Right lobe of liver (tissue), 6 donors: ENCODE measurements around the gene RALGAPA2. TPM values are rescaled to one million over a fixed set of nuclear protein-coding genes. Genes with fewer than 3 reads are reported as not detected.

Experiments
- ATAC-seq, 4 donors: fragments of 200-7000 bp; cut with Tn5 transposase; one replicate each; pipeline ENCODE4 v1.9.1; 2020; ENCODE audit warnings: mild to moderate bottlenecking in 4 of 4, moderate library complexity in 4 of 4
- DNase-seq, 3 donors: peaks; one replicate each; pipeline ENCODE4 v3.0.0-alpha.2; 2020
- H3K27ac ChIP-seq, 3 donors: fragments of 200-600 bp; one replicate each; pipeline ENCODE4 v1.8.0; 2022
- H3K27me3 ChIP-seq, 2 donors: fragments of 200-600 bp; one replicate each; pipeline ENCODE4 v1.8.0; 2022
- H3K36me3 ChIP-seq, 4 donors: fragments of 200-600 bp; sonication (generic) in 1 of 4; one replicate each; pipeline versions ENCODE4 v1.5.1 to v1.8.0; 2017 to 2022; ENCODE audit warnings: control low read depth in 1 of 4
- H3K4me1 ChIP-seq, 4 donors: fragments of 200-600 bp; sonication (generic) in 1 of 4; one replicate each; pipeline versions ENCODE4 v1.5.1 to v1.8.0; 2017 to 2022; ENCODE audit warnings: control low read depth in 1 of 4
- H3K4me3 ChIP-seq, 3 donors: fragments of 200-600 bp; one replicate each; pipeline ENCODE4 v1.8.0; 2022
- H3K9me3 ChIP-seq, 4 donors: fragments of 200-600 bp; sonication (generic) in 1 of 4; one replicate each; pipeline versions ENCODE4 v1.5.1 to v1.8.0; 2017 to 2022; ENCODE audit warnings: control low read depth in 1 of 4
- CTCF ChIP-seq, 4 donors: fragments of 200-600 bp in 3 of 4; fragments of 450-650 bp in 1 of 4; IDR thresholded peaks; one replicate each; pipeline versions ENCODE4 v1.5.1 to v1.8.0; 2016 to 2022; ENCODE audit warnings: antibody characterized with exemption in 4 of 4, mild to moderate bottlenecking in 2 of 4
- POLR2A ChIP-seq: fragments of 450-650 bp; IDR thresholded peaks from one replicate; pipeline ENCODE4 v1.6.1; 2017; ENCODE audit warnings: antibody characterized with exemption, mild to moderate bottlenecking
- WGBS: methylation state at CpG from one replicate; pipeline ENCODE4 v1.1.6; 2018; ENCODE audit warnings: low coverage, low lambda C conversion rate; ENCODE audit not compliant: insufficient coverage; ENCODE audit errors: missing lambda C conversion rate; 5-methylcytosine and 5-hydroxymethylcytosine counted together
- intact Hi-C, 2 donors: fragments of 100-400 bp; cut with DNase I; formaldehyde crosslinking; loops; one replicate each; pipeline versions ENCODE4 v1.11.2 to v1.14.1; 2022
- total RNA-seq, 6 experiments: library from RNA; depleted of rRNA in 2 of 6; stranded (reverse); fragments of >200 nt in 2 of 6; fragmentation: NEBNext Ultra II Directional in 3 of 6; extraction: Animal tissue kit (Norgen Biotek cat#: 25700) in 3 of 6; gene quantifications; one replicate each; pipeline versions ENCODE4 v1.1.0 to v1.2.4, GENCODE V29; 2016 to 2023
- donor health status: DM: no; HTN: yes; CAD: no.
- donor health status: DM: no; HTN: no; CAD: no.
- donor health status: DM: no; HTN: no; CAD: no.
- donor health status: DM: no; HTN: yes; CAD: no.
- donor health status: DM: no; HTN: yes; CAD: no.

The RALGAPA2 gene
- total RNA-seq, 6 experiments from 2014 or later: 38.3 to 76.7 (median 62.7) TPM

DNA sequence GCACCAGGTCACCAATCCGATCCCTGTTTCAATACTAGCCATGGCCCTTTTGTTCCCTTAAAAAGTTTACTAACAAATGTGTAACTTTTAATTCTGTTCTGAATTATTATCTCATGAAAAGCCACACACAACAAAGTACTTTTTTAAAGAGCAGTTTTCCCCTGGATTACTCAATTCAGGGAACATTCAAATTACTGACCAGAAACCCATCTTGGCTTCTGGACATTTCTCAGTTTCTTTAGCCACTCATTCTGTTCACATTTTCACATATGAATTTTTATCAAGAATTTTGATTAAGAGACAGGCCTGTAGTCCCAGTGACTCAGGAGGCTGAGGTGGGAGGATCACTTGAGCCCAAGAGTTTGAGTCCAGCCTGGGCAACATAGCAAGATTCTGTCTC, 297.1 kb downstream of the RALGAPA2 start:
- DNase-seq (no peak), ATAC-seq (no peak)
- no peaks in the 10 kb centered on the region for H3K9me3 ChIP-seq
- WGBS: 81% methylated on average over 1 of the region's 1 CpG
- TF ChIP-seq POLR2A (no peak), CTCF (IDR thresholded peaks at IDR 0.05) (no peak)
- peaks cover 0 to 7% (median 0%) of the 10 kb centered on the region in 4 donors for H3K4me1 ChIP-seq
- H3K4me3 ChIP-seq: no peak overlapping the region
- intact Hi-C loops: no loop called here
- no peak overlapping the region for H3K27ac ChIP-seq
- peaks cover 0 to 8% (median 0%) of the 10 kb centered on the region in 4 donors for H3K36me3 ChIP-seq
- no peaks in the 10 kb centered on the region for H3K27me3 ChIP-seq

GRCh38 chr20:20414640-20415220, 297.7 kb downstream of the RALGAPA2 start:
- no peak overlapping the region for H3K27ac ChIP-seq
- ATAC-seq (no peak), DNase-seq (no peak)
- intact Hi-C loops: no loop called here
- TF ChIP-seq POLR2A: no peak
- no peak for TF ChIP-seq CTCF (IDR thresholded peaks at IDR 0.05)
- no peaks in the 10 kb centered on the region for H3K27me3 ChIP-seq
- H3K4me1 ChIP-seq: peaks cover 0 to 7% (median 0%) of the 10 kb centered on the region in 4 donors
- H3K4me3 ChIP-seq: no peak overlapping the region
- H3K9me3 ChIP-seq: no peaks in the 10 kb centered on the region
- peaks cover 0 to 8% (median 0%) of the 10 kb centered on the region in 4 donors for H3K36me3 ChIP-seq
- WGBS: 79% methylated on average over 4 of the region's 5 CpGs

- intact Hi-C loops: no loop called here
- H3K4me1 ChIP-seq: peaks cover 0 to 7% (median 0%) of the 10 kb centered on the region in 4 donors
- H3K9me3 ChIP-seq: no peaks in the 10 kb centered on the region
- H3K4me3 ChIP-seq: no peak overlapping the region
- H3K36me3 ChIP-seq: peaks cover 0 to 8% (median 0%) of the 10 kb centered on the region in 4 donors
- no CpG with 5 or more reads among the region's 21 CpGs for WGBS
- H3K27me3 ChIP-seq: no peaks in the 10 kb centered on the region
- TF ChIP-seq CTCF (IDR thresholded peaks at IDR 0.05) (no peak), POLR2A (no peak)
- ATAC-seq (no peak), DNase-seq (no peak)
- no peak overlapping the region for H3K27ac ChIP-seq
Observed at GRCh38 chr20:20413810-20414281, 298.6 kb downstream of the RALGAPA2 start.

GRCh38 chr20:20412750-20413149, 299.7 kb downstream of the RALGAPA2 start:
- DNase-seq: no peak
- TF ChIP-seq POLR2A (no peak), CTCF (IDR thresholded peaks at IDR 0.05) (no peak)
- no peak overlapping the region for H3K4me3 ChIP-seq
- H3K36me3 ChIP-seq: peaks cover 0 to 2% (median 0%) of the 10 kb centered on the region in 4 donors
- H3K4me1 ChIP-seq: peaks cover 0 to 7% (median 0%) of the 10 kb centered on the region in 4 donors
- H3K27ac ChIP-seq: no peak overlapping the region
- ATAC-seq: no peak
- no peaks in the 10 kb centered on the region for H3K27me3 ChIP-seq
- intact Hi-C loops: no loop called here
- H3K9me3 ChIP-seq: no peaks in the 10 kb centered on the region
- WGBS: 68% methylated on average over 9 of the region's 9 CpGs
